HCT116 (cell line): ENCODE results near the gene E2F6. TPM values are rescaled to one million over a fixed set of nuclear protein-coding genes. Genes with fewer than 3 reads are reported as not detected.

Source experiments
- ATAC-seq: fragments of 200-7000 bp; cut with Tn5 transposase; 2 replicates; pipeline ENCODE4 v1.9.1; 2020; ENCODE audit warnings: mild to moderate bottlenecking, moderate library complexity
- BruUV-seq: library from RNA; stranded (reverse); fragments of 400-500 nt; replicated peaks from 2 replicates; lab custom pipeline; 2021; lab: Mats Ljungman, UMichigan
- CTCF ChIA-PET: fragments of 300-600 bp; sonication (Branson Sonifier 250); formaldehyde crosslinking; loops from one replicate; lab custom pipeline; 2021; ENCODE audit warnings: antibody characterized with exemption; lab: Charles Lee
- POLR2A ChIA-PET: fragments of 300-600, 350-600 bp; sonication (Branson Sonifier 250); formaldehyde crosslinking; loops from one replicate; lab custom pipeline; 2021; ENCODE audit warnings: antibody characterized with exemption; lab: Charles Lee
- RAD21 ChIA-PET, 2 experiments: fragments of 300-600 bp; sonication (Branson Sonifier 250); formaldehyde crosslinking; loops; one replicate each; lab custom pipeline; 2023; ENCODE audit warnings: low total read pairs in 2 of 2; ENCODE audit not compliant: uncharacterized antibody in 2 of 2, unreplicated experiment in 2 of 2, low non-redundant PET in 1 of 2; lab: Charles Lee
- DNase-seq: peaks from one replicate; pipeline ENCODE4 v3.0.0-alpha.2; 2010; ENCODE audit warnings: low read depth, low spot score
- H2AFZ ChIP-seq: fragments of 200-600 bp; shearing (Covaris generic), sonication (generic); 2 replicates; pipeline ENCODE4 v1.6.1; 2017; ENCODE audit warnings: low read depth, mixed run types, mixed read lengths, antibody characterized with exemption, low read length; ENCODE audit not compliant: poor library complexity, severe bottlenecking
- H3K27ac ChIP-seq: 2 replicates; pipeline ENCODE4 v1.5.1; 2012; ENCODE audit warnings: low read depth, low read length
- H3K27me3 ChIP-seq: fragments of 200-600 bp; sonication (generic); 2 replicates; pipeline ENCODE4 v1.6.1; 2016; ENCODE audit warnings: mixed run types, low read length, mixed read lengths; ENCODE audit not compliant: insufficient read depth
- H3K36me3 ChIP-seq, 2 experiments: fragments of 200-500 bp in 1 of 2; fragments of 200-600 bp in 1 of 2; sonication (Bioruptor generic) in 1 of 2; sonication (generic) in 1 of 2; 2 replicates each; pipeline versions ENCODE4 v1.5.1 to v1.6.1; 2014 to 2016; ENCODE audit warnings: low read length in 2 of 2, inconsistent platforms in 1 of 2, mixed read lengths in 1 of 2, mixed run types in 1 of 2; ENCODE audit not compliant: insufficient read depth in 2 of 2, control insufficient read depth in 1 of 2
- H3K4me1 ChIP-seq, 2 experiments: fragments of 200-600 bp in 1 of 2; sonication (generic) in 1 of 2; 2 replicates each; pipeline versions ENCODE4 v1.5.1 to v1.6.1; 2012 to 2017; ENCODE audit warnings: low read length in 2 of 2, inconsistent platforms in 1 of 2, mild to moderate bottlenecking in 1 of 2, mixed read lengths in 1 of 2, mixed run types in 1 of 2, moderate library complexity in 1 of 2; ENCODE audit not compliant: insufficient read depth in 2 of 2, control insufficient read depth in 1 of 2
- H3K4me2 ChIP-seq: fragments of 200-600 bp; sonication (generic); 2 replicates; pipeline ENCODE4 v1.6.1; 2017; ENCODE audit warnings: mixed run types, low read length, mixed read lengths
- H3K4me3 ChIP-seq, 2 experiments: fragments of 200-600 bp in 1 of 2; sonication (generic) in 1 of 2; replicated peaks in 1 of 2; 2 replicates each; pipeline ENCODE4 v1.5.1; 2011 to 2016; ENCODE audit warnings: low read length in 2 of 2, control low read depth in 1 of 2, low read depth in 1 of 2, mild to moderate bottlenecking in 1 of 2, mixed read lengths in 1 of 2, mixed run types in 1 of 2
- H3K79me2 ChIP-seq: fragments of 200-600 bp; sonication (generic); 2 replicates; pipeline ENCODE4 v1.6.1; 2017; ENCODE audit warnings: mild to moderate bottlenecking, mixed run types, low read length, moderate library complexity, mixed read lengths; ENCODE audit not compliant: insufficient read depth
- H3K9ac ChIP-seq: fragments of 200-600 bp; sonication (generic); 2 replicates; pipeline ENCODE4 v1.6.1; 2016; ENCODE audit warnings: low read length, mixed read lengths
- H3K9me2 ChIP-seq: fragments of 200-600 bp; sonication (generic), shearing (Covaris generic); 2 replicates; pipeline ENCODE4 v1.6.1; 2017; ENCODE audit warnings: mixed run types, mild to moderate bottlenecking, moderate library complexity; ENCODE audit not compliant: insufficient read depth
- H3K9me3 ChIP-seq, 2 experiments: fragments of 200-500 bp in 1 of 2; fragments of 200-600 bp in 1 of 2; sonication (Bioruptor generic) in 1 of 2; sonication (generic) in 1 of 2; 2 replicates each; pipeline ENCODE4 v1.6.1; 2014 to 2017; ENCODE audit warnings: low read length in 2 of 2, mixed read lengths in 2 of 2, inconsistent platforms in 1 of 2, low read depth in 1 of 2, mild to moderate bottlenecking in 1 of 2, mixed run types in 1 of 2, moderate library complexity in 1 of 2; ENCODE audit not compliant: control insufficient read depth in 1 of 2, insufficient read depth in 1 of 2
- H4K20me1 ChIP-seq: fragments of 200-600 bp; sonication (generic), shearing (Covaris generic); 2 replicates; pipeline ENCODE4 v1.6.1; 2017; ENCODE audit warnings: mixed run types, mild to moderate bottlenecking, moderate library complexity; ENCODE audit not compliant: insufficient read depth
- ATF3 ChIP-seq: IDR thresholded peaks from 2 replicates; pipeline ENCODE4 v1.6.1; 2012
- CBX3 ChIP-seq: IDR thresholded peaks from 2 replicates; pipeline ENCODE4 v1.6.1; 2012; ENCODE audit warnings: low read depth
- EGR1 ChIP-seq: IDR thresholded peaks from 2 replicates; pipeline ENCODE4 v1.6.1; 2012; ENCODE audit warnings: low read depth
- ELF1 ChIP-seq: IDR thresholded peaks from 2 replicates; pipeline ENCODE4 v1.6.1; 2012; ENCODE audit warnings: low read depth, borderline replicate concordance
- FOSL1 ChIP-seq: IDR thresholded peaks from 2 replicates; pipeline ENCODE4 v1.6.1; 2012; ENCODE audit warnings: low read depth
- MAX ChIP-seq: IDR thresholded peaks from 2 replicates; pipeline ENCODE4 v1.6.1; 2012
- POLR2A ChIP-seq: IDR thresholded peaks from 2 replicates; pipeline ENCODE4 v1.7.0; 2011; ENCODE audit warnings: borderline replicate concordance; ENCODE audit not compliant: insufficient read depth, insufficient read length; ENCODE audit errors: extremely low read depth
- POLR2AphosphoS5 ChIP-seq: IDR thresholded peaks from 2 replicates; pipeline ENCODE4 v1.6.1; 2011; ENCODE audit warnings: mild to moderate bottlenecking, low read depth, low read length, moderate library complexity
- REST ChIP-seq: IDR thresholded peaks from 2 replicates; pipeline ENCODE4 v1.6.1; 2012; ENCODE audit warnings: low read depth
- SP1 ChIP-seq: IDR thresholded peaks from 2 replicates; pipeline ENCODE4 v1.6.1; 2012; ENCODE audit warnings: low read depth
- SRF ChIP-seq: IDR thresholded peaks from 2 replicates; pipeline ENCODE4 v1.6.1; 2012; ENCODE audit warnings: low read depth
- TCF7L2 ChIP-seq: IDR thresholded peaks from 2 replicates; pipeline ENCODE4 v1.7.0; 2011; ENCODE audit warnings: borderline replicate concordance, inconsistent platforms; ENCODE audit not compliant: insufficient read depth, insufficient read length; ENCODE audit errors: extremely low read depth
- YY1 ChIP-seq: IDR thresholded peaks from 2 replicates; pipeline ENCODE4 v1.6.1; 2011; ENCODE audit warnings: low read length, low read depth, moderate library complexity, mild to moderate bottlenecking; ENCODE audit not compliant: insufficient replicate concordance; ENCODE audit errors: extremely low read depth
- ZBTB33 ChIP-seq: IDR thresholded peaks from 2 replicates; pipeline ENCODE4 v1.6.1; 2011; ENCODE audit warnings: mild to moderate bottlenecking, low read length, moderate library complexity; ENCODE audit not compliant: insufficient replicate concordance; ENCODE audit errors: extremely low read depth
- ZNF274 ChIP-seq: fragments of 200-500 bp; sonication (Bioruptor generic); IDR thresholded peaks from 2 replicates; pipeline ENCODE4 v1.6.1; 2014; ENCODE audit warnings: mild to moderate bottlenecking, low read depth, low read length, inconsistent platforms
- intact Hi-C: fragments of 100-400 bp; cut with micrococcal nuclease; formaldehyde crosslinking; loops from 2 replicates; pipeline ENCODE4 v1.10.0; 2022
- total RNA-seq: library from RNA; stranded (reverse); gene quantifications from one replicate; pipeline ENCODE4 v1.2.1, GENCODE V29; 2021; ENCODE audit not compliant: unreplicated experiment

Gene E2F6
- total RNA-seq, 1 experiment from 2014 or later = 22.8 TPM

GRCh38 chr2:11514081-11514730 lies 48.2 kb upstream of the E2F6 start:
- no peaks in the 10 kb centered on the region for H4K20me1 ChIP-seq
- TF ChIP-seq ELF1 (no peak), ZNF274 (no peak), FOSL1 (no peak), TCF7L2 (no peak), ZBTB33 (no peak), EGR1 (no peak), SP1 (no peak), POLR2AphosphoS5 (no peak), CBX3 (no peak), YY1 (no peak), POLR2A (no peak), REST (no peak), MAX (no peak), ATF3 (no peak), SRF (no peak)
- TF ChIP-seq, all 23 proteins: peak for 0
- Histone ChIP-seq H3K9ac (no peak overlapping the region), H3K4me3 (no peak overlapping the region), H3K9me3 (no peaks in the 10 kb centered on the region), H3K79me2 (no peaks in the 10 kb centered on the region), H3K4me2 (no peak overlapping the region), H3K27me3 (no peaks in the 10 kb centered on the region), H3K4me1 (no peaks in the 10 kb centered on the region), H3K9me2 (no peaks in the 10 kb centered on the region), H3K36me3 (no peaks in the 10 kb centered on the region), H2AFZ (no peak overlapping the region), H3K27ac (no peak overlapping the region)
- ChIA-PET CTCF (no interaction called here), POLR2A (interaction anchor here (0.7 kb wide), 1 partner anchor 139 kb away, joined by 4 read pairs; no protein-coding TSS in a partner anchor), RAD21 (no interaction called here)
- intact Hi-C loops = no loop called here
- DNase-seq = no peak
- ATAC-seq = no peak
- BruUV-seq = no TSS peak
